GM19023 (cell line): ENCODE data around the gene CADM1.

Source experiments
- ATAC-seq: cut with Tn5 transposase; IDR thresholded peaks from one replicate; pipeline ENCODE4 v1.9.1; 2021; ENCODE audit warnings: mild to moderate bottlenecking, moderate library complexity; ENCODE audit not compliant: unreplicated experiment

CADM1 gene

GRCh38 chr11:115504276-115505158 lies at the start of gene CADM1:
Gene CADM1 (minus strand): TSS chr11:115504415.
- peak; percentile 77 for ATAC-seq

- ATAC-seq, result no peak
These were observed 48.7 kb upstream of the CADM1 start for GRCh38 chr11:115552773-115553438.

- no peak for ATAC-seq
These were observed 48.0 kb upstream of the CADM1 start for GRCh38 chr11:115552151-115552772.

GRCh38 chr11:115550291-115551059 lies 46.3 kb upstream of the CADM1 start:
- ATAC-seq, result no peak

GRCh38 chr11:115548878-115549528 lies 44.8 kb upstream of the CADM1 start:
- no peak for ATAC-seq

GRCh38 chr11:115545581-115546210 lies 41.5 kb upstream of the CADM1 start:
- no peak for ATAC-seq

GRCh38 chr11:115544422-115544948 lies 40.3 kb upstream of the CADM1 start:
- ATAC-seq, result no peak

GRCh38 chr11:115541518-115541917 lies 37.3 kb upstream of the CADM1 start:
- ATAC-seq, result no peak

GRCh38 chr11:115539844-115540243 lies 35.6 kb upstream of the CADM1 start:
- no peak for ATAC-seq

- ATAC-seq, result no peak
These were observed 31.6 kb upstream of the CADM1 start for GRCh38 chr11:115535781-115536180.

- no peak for ATAC-seq
These were observed 26.5 kb upstream of the CADM1 start for GRCh38 chr11:115530752-115531151.

GRCh38 chr11:115528225-115528624 lies 24.0 kb upstream of the CADM1 start:
- no peak for ATAC-seq

GRCh38 chr11:115527534-115528125 lies 23.4 kb upstream of the CADM1 start:
- ATAC-seq, result no peak

GRCh38 chr11:115525531-115526006 lies 21.4 kb upstream of the CADM1 start:
- no peak for ATAC-seq

GRCh38 chr11:115524572-115524971 lies 20.4 kb upstream of the CADM1 start:
- ATAC-seq, result no peak

- ATAC-seq, result no peak
These were observed 19.6 kb upstream of the CADM1 start for GRCh38 chr11:115523727-115524399.

- no peak for ATAC-seq
These were observed 18.1 kb upstream of the CADM1 start for GRCh38 chr11:115522302-115522701.

- no peak for ATAC-seq
These were observed 17.6 kb upstream of the CADM1 start for GRCh38 chr11:115521825-115522224.
